NOMO-1 (cell line): ENCODE results near the gene LHFPL2.

ENCODE experiments used
- DNase-seq, 2 experiments: peaks; one replicate each; lab custom pipeline; 2025; ENCODE audit not compliant: unreplicated experiment in 2 of 2; lab: John Stamatoyannopoulos, UW

The LHFPL2 gene

DNA sequence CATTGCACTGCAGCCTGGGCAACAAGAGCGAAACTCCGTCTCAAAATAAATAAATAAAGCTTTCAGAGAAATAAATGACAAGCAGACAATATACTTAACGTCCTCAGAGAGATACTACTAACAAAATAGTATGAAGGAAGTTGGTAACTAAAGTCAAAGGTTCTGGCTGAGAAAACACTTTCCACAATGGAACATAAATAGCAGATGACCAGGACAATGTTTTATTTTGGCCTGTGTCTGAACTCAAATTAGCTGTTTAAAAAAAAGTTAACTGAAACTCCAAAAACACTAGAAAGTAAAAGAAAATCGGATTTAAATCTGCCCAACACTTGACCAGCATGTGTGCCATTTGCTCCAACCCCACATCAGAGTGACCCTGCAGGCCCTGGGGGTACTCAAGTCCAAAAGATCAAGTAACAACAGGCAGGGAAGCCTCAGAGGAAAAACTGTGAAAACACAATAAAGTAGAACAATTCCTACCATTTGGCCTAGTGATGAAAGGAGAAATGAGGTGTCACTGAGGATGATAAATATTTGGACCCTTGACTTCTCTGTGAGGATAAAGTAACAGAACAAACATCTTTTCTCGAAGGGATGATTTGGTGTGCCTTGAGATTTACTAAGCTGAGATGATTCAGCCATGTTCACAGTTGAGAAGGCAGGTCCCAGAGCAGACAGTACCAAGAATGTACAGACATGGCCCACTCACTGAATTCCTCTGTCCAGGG is 47.7 kb downstream of the LHFPL2 start:
- DNase-seq = no peak

DNA sequence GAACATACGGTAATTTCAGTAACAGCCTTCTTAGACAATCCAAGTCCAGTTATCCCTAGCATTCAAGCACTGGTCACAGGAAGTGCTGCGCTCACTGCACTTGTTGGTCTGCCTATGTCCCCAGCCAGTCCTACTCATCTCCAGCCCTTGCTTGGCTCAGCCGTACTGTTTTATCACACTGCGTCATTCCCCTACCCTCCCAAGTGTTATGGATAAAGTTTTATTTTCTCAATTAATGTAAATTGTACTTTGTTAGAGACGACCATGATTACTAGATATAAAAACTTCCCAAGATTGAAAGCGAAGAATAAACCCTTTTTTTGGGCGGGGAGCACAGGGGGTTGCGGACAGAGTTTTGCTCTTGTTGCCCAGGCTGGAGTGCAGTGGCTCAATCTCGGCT is 49.6 kb downstream of the LHFPL2 start:
- DNase-seq = no peak

DNA sequence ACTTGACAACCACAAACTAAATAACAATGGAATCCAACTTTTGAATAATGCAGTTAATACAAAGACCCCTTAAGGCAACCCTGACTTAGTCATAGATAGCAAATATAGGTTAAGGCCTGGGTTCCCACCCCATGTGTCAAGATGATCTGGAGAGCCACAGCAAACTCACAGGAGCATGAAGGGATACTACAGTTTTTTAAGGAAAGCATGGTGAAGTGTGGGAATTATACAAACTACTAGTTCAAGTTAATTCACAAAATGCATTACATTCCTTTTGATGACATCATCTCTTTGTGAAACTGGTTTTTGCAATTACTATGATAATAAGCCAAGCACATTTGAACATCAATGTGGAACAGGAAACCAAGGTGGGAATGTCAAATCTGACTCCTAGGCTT is 50.6 kb downstream of the LHFPL2 start:
- DNase-seq = no peak

DNA sequence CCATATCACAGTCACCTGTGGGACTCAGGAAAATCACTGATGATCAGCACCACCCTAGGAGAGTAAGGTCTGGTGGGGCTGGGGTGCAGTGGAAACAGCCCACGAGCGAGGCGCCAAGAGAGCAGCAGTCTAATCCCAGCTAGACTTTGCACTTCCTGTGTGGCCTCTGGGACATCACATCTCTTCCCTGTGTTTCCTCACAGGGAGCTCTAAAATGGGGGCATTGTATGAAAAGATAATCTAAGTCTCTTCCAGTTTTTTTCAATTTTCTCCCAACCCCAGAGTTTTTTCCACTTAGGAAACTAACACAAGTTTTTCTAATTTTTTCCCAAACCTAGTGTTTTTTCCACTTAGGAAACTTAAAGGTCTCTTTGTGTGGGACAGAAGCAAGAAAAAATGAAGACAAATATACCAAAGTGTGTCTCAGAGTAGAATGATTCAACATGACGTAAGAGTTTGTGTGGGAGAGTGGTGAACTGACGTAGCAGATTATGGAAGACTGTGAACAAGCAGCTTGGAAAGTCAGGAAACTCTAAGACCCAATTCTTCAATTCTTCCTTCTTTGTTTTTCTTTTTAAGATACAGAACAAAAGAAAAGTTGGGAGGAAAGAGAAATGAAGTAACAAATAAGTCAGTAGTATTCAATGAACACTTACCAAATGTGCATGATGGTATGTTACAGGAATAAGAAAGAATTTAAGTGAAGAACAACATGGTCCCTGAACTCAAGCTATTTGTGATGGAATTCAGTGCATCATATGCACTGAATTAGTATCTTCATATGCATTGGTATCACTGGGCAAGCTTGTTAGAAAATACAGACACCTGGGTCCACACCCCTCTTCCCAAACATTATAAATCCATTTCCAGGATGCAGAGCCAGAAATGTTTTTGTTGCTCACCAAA is 51.3 kb downstream of the LHFPL2 start:
- DNase-seq = no peak

DNA sequence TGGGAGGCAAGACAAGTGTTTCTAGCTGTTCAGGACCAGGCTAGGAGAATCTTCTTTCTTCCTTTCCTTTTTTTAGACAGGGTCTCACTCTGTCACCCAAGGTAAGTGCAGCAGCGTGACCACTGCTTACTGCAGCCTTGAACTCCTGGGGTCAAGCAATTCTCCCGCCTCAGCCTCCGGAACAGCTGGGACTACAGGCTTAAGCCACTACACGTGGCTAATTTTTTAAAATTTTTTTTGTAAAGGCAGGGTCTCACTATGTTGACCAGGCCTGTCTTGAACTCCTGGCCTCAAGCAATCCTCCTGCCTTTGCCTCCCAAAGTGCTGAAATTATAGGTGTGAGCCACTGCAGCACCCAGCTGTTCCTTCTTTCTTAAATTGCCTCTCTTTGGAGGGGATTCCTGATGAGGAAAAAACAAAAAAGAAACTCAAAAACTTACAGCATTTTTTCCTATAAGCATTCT is 53.1 kb downstream of the LHFPL2 start:
- DNase-seq = no peak

DNA sequence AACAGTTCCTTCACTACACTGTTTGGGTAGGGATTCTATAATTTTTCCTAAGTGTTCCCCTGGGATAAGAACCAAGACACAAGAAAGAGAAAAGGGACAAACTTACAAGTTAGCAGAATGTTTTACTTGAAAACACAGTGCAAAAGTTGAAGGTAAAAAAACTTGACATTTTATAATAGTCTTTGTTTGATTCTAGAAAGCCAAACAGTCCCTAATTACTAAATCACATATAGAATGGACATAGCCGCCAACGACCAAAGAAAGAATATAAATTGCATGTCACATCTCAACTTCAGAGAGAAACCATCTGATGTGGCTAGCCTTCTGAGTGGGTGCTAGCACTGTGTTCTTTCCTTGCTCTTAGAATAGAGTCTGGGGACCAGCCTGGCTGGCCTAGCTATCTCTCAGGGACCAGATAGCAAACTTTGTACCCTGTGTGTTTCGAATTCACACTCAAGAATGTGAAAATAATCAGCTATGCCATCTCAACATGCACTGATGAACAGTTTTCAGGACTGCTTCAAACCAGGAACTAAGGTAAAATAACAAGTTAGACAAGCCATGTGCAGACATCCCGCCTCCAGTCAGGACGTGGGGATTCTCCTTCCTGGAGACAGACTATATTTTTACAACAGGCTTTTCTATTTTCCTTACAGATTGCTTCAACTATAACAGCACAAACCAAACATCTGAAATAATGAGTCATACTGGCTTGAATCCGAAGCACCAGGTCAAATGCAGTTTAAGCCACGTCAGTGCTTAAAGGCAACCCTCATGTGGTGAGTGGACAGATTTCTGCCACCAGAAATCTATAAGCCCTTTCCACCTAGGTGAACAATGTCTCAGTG is 53.7 kb downstream of the LHFPL2 start:
- no peak for DNase-seq

DNA sequence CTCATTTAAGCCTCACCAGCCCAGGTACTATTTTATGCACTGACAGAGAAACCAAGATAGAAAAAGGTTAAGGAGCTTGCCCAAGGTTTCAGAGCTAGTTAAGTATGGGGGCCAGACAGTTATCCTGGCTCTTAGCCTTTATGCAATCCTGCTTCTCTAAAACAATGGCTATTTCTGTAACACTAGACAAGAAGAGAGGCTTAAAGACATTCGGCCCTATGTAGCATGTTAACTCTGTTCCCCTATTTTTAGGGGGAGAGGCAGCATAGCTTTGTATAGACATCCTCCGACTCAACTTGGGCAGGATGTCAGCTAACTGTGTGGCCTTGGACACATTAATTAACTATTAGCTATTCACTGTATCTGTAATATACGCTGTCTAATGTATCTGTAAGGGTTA is 54.6 kb downstream of the LHFPL2 start:
- no peak for DNase-seq

DNA sequence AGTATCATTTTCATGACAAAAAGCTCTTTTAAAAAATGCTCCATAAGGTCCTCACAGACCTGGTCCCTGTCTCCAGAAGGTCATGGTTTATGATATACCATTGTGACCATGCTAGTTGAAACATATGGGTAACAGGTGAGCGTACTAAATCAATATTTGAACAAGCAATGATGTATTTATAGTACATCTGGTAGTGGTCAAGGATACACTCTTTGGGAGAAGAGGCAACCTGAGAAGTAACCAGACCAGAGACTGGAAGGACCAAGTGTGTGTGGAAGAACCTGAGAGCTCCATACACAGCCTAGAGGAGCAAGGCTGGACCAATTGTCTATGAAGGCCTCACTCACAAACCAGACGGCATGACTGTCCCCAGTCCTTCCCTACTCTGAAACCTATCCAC is 55.1 kb downstream of the LHFPL2 start:
- no peak for DNase-seq

DNA sequence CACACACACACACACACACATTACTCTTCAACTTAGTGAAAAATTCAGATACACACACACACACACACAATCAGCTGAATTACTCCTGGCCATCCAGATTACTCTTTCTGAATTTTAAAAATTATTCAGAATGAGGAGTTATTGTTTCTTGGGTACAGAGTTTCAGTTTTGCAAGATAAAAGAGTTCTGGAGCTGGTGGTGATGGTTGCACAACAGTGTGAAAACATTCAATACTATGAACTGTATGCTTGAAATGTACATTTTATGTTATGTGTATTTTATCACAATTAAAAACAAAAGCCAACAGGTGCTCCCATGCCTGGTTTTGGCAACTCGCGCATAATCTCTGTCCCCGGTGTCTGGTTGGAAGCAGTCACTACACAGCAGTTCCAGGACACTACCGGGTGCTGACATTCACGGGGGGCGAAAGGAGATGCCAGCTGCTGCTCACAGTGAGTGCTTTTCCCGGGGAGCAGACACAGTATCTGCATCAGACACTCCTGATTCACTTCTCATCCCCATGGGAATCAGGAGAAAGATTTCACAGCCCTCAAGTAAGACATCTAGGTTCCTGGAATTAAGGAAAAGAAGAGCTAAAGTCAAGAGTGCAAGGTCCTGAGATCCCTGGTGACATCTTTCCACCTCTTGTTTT is 55.7 kb downstream of the LHFPL2 start:
- no peak for DNase-seq

DNA sequence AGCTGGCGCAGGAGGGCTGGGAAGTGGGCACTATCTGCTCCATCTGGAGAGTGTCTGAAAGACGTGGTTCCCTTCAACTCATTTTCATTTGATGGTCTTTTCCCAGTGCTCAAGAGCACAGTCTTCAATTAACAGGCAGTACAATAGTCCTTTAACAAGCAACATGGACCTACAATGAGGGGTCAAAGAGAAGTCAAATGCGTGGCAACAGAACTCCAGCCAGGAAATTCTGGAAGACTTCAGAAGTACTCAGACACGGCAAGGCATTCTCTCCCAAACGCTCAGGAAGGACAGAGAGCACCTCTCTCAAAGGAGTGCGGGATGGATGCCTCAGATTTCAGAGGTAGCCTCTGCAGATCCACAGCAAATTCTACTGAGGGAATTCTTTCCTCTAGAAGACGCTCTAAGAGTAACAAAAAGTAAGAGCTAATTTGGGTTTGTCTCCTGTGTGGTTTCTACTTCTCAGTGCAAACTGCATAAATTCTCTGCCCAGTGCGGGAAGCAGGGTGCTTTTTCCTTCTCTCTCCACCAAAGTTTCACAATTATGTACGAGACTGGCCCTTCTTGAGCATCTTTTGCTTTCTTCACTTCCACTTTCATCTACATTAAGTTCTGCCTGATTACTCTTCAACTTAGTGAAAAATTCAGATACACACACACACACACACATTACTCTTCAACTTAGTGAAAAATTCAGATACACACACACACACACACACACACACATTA is 56.4 kb downstream of the LHFPL2 start:
- peak in 1 of 2 experiments; percentile 51 for DNase-seq

DNA sequence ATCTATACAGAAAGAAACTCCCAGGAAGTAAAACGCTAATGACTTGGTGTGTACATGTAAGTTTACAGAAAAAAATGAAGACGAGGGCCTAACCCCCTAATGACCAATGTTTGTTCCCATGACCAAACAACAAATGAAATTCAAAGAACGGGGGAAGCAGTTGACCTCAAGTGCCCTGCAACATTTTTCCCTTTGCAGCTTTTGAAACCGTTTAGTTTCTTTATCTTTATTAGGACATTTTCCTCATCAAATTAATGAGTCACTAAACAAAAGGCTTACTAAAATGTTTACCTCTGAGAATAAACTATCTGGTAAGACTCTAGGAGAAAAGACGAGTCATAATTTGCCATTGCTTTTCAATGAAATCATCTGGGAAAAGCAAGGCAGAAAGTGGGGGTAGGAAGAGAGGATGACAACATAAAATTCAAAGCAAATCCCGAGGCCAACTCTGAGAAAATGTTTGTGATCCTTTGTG is 57.4 kb downstream of the LHFPL2 start:
- no peak for DNase-seq

DNA sequence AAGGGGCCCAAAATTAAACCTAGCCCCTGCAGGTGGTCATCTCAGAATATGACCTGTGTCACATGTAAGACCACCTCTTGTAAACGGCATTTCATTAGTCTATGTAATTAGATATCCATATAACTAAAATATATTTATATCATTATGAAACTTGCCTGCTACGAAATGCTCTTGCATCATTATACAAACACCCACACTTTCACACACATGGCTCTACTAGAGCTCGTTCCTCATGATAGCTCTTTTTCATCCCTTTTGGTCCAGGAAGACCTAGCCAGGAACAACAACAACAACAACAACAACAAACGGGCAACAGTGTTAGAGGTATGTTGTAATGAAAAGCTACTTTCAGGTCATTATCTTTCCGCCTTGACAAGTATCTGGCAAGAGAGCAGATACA is 58.6 kb downstream of the LHFPL2 start:
- no peak for DNase-seq

DNA sequence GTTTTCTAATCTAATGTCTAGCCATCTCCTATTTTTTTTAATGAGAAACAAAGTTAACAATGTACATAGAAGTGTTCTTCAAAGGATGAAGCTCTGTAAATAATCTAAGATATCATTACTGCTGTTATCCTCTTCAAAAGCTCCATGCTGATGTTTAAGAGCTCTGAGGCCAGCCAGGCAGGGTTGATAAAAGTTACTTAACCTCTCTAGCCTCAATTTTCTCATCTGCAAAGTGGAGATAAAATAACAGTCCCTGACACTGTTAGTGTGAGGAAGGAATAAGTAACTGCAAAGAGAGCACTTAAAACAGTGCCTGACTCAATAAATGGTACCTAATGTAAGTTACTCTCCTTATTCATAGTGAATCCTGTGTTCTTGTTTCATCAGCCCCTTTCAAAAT is 60.1 kb downstream of the LHFPL2 start:
- DNase-seq = no peak

DNA sequence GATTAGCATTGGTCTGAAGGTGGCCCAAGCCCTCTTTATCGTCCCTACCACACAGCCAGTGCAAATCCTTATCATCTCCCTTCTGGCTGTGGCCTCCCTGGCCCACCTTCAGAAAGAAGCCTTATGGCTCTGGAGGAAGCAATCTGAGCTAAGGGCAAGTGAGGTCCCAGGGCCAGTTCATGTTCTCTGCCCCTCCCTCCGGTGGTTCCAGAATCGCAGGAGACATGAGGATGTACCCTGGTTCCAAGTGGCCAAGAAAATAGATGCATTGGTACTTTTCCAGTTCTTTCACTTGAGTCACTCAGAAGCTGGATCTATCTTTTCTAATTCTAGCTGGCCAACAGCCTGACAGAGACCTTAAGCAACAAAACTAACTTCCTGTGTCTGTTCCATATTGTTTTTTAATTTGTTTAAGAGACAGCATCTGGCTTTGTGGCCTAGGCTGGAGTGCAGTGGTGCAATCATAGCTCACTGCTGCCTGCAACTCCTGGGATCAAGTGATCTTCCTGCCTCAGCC is 60.7 kb downstream of the LHFPL2 start:
- peak in 1 of 2 experiments; percentile 31 for DNase-seq

DNA sequence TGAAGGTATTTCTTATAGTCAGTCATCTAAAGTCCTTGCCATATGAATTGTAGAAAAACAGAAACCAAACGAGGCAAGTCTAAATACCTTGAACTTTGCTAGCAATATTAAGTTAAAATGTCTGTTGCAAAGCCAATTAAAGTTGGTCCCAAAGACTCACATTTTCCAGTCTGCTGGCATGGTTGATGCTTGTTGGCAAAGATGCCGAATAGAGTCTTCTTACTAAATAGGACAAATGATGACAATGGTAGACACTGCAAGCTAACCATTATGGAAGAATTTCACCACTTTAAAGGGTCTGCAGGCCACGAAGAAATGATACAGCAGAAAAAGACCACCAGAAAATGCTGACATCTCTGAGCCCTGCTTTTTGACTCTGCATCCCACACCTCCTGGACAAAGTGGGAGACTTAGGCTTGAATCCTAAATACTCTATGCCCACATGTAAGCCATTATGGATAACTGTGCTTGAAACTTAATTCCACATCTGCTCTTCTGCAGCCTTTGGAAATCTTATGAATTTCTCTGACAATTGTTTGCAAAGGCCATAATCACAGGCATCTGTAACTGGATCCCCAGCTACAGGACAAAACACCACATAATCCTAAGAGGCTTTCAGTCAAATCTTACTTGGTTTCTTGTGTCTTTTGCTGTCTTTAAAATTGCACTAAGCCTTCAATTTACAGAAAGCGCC is 61.3 kb downstream of the LHFPL2 start:
- DNase-seq = no peak

DNA sequence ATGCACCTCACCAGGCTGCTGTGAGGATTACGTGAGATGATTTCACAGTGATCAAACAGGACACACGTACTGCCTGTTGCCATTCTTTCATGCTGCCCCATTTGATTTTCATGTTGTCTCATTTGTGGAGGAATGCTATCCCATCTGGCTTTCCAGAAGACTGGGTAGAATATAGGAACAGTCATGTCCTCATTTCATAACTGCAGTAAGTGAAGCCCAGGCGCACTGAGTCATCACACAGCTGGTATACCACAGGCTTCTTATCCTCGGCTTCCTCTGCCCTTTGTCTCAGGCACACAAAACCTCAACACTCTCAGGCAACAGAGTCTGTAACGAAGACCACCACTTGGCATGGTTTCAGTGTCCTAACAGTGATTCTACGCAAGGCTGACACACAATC is 62.3 kb downstream of the LHFPL2 start:
- peak; percentile 15 to 62 for DNase-seq

DNA sequence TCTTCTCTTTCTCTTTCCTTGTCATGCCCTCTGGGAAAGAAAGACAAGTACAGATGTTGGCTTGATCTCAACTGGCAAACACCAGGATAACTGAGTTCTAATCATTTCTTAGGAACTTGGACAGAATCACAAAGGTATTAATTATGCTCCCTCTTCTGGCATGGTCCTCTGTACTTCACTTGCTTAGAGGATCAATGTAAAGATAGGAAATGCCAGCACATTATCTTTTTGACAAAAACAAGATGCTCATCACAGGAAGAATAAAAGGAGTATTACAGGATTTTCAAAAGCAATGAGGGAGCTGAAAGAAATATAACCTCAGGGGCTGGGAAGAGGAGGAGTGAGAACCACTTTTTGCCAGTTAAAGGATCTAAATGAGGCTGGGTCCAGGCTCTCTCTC is 70.6 kb downstream of the LHFPL2 start:
- no peak for DNase-seq

DNA sequence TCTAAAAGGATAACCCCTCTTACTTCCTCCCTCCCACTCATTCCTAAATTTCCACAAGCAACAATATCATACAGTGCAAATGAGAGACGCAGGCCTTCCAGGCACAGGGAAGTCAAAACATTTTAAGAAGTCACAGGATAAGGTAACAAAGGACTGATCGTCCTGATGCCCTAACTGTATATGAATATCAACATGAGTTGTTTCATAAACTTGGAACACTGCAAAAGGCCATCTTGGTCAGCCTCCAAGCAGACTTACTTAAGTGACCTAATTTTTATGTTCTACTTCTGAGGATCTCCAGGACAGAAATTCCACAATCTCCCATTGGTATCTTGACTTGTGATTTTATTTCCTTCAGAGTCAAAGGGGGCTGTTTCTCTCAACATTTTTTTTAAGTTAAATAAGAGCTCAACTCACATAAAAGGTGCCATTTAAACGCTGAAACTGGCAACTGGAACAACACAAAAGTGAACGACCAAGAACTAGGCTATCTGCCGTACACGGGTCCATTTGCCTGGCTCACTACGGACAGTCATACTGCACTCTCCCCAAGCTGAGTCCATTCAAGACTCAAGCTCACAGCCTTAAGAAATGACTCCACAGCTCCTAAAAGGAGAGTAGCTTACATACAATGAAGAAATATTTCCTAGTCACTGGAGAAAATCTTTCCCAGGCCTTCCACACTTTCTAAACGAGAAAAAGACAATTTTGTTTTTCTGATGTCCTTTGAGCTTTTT is 71.3 kb downstream of the LHFPL2 start:
- no peak for DNase-seq
